HG03108 (cell line): ENCODE data around the gene NXN.
"Not testable (repeated sequence)": the region's sequence is repeated elsewhere in the genome, so short reads cannot be mapped to it uniquely, and the experiment has no call there.

Source experiments
- ATAC-seq: cut with Tn5 transposase; IDR thresholded peaks from one replicate; pipeline ENCODE4 v1.9.1; 2021; ENCODE audit warnings: moderate library complexity; ENCODE audit not compliant: unreplicated experiment

NXN gene

GRCh38 chr17:981292-981658 is 1.7 kb upstream of the NXN start:
- ATAC-seq: no peak

- ATAC-seq: no peak
Measured at GRCh38 chr17:980406-981291, 1.1 kb upstream of the NXN start.

GRCh38 chr17:979212-979538 is 401 bp downstream of the NXN start:
- no peak for ATAC-seq

GRCh38 chr17:978103-979093 is 1.2 kb downstream of the NXN start:
- ATAC-seq: no peak

- ATAC-seq: no peak
Measured at GRCh38 chr17:977166-977565, 2.4 kb downstream of the NXN start.

- no peak for ATAC-seq
Measured at GRCh38 chr17:976312-976711, 3.3 kb downstream of the NXN start.

GRCh38 chr17:975371-975915 is 4.1 kb downstream of the NXN start:
- no peak for ATAC-seq

- ATAC-seq: not testable (repeated sequence)
Measured at GRCh38 chr17:974778-975177, 4.8 kb downstream of the NXN start.

- ATAC-seq: no peak
Measured at GRCh38 chr17:973053-973452, 6.5 kb downstream of the NXN start.

GRCh38 chr17:971861-972260 is 7.7 kb downstream of the NXN start:
- ATAC-seq: not testable (repeated sequence)

- ATAC-seq: no peak
Measured at GRCh38 chr17:970364-970763, 9.2 kb downstream of the NXN start.

- no peak for ATAC-seq
Measured at GRCh38 chr17:969811-970355, 9.7 kb downstream of the NXN start.

GRCh38 chr17:968812-969730 is 10.5 kb downstream of the NXN start:
- no peak for ATAC-seq

- no peak for ATAC-seq
Measured at GRCh38 chr17:967122-967521, 12.5 kb downstream of the NXN start.

- ATAC-seq: no peak
Measured at GRCh38 chr17:965311-965989, 14.1 kb downstream of the NXN start.

- no peak for ATAC-seq
Measured at GRCh38 chr17:964876-965275, 14.7 kb downstream of the NXN start.

GRCh38 chr17:962670-963069 is 16.9 kb downstream of the NXN start:
- no peak for ATAC-seq

- ATAC-seq: no peak
Measured at GRCh38 chr17:962166-962565, 17.4 kb downstream of the NXN start.

- no peak for ATAC-seq
Measured at GRCh38 chr17:958712-959451, 20.7 kb downstream of the NXN start.
